ENCODE measurements around the gene KLRD1. TPM values are rescaled to one million over a fixed set of nuclear protein-coding genes. Genes with fewer than 3 reads are reported as not detected.
A peak's percentile ranks its signal among the peaks of the same experiment; 100 is the strongest.
"Not testable (repeated sequence)": the region's sequence is repeated elsewhere in the genome, so short reads cannot be mapped to it uniquely, and the experiment has no call there.

The KLRD1 gene
- total RNA-seq, 1 experiment from 2014 or later, result 0.48 TPM

DNA sequence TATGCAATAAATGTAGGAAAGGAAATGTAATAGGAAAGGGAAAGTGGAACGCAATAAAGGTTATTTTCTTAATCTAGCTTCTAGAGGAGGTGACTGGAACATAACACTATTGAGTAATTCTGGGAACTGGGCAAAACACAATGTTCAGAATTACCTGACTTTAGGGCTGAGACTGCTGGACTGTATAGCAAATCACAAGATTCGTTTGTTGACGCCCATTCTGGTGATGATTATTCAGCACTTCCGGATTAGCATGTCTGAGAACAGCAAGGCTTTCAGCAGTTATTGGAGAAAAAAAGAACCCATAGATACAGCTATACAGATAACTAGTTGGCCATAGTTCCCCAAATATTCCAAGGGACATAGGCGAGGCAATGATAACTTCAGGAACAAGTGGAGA lies 2.3 kb upstream of the KLRD1 start:
- no peaks in the 10 kb centered on the region for H3K27me3 ChIP-seq (ENCODE audit: control insufficient read depth, insufficient read depth, low read length)
- no peak for DNase-seq
- H3K36me3 ChIP-seq (replicated peaks; ENCODE audit: control insufficient read depth, insufficient read depth, low read length), result no peaks in the 10 kb centered on the region
- no peak overlapping the region for H3K4me3 ChIP-seq (ENCODE audit: insufficient read depth, low read depth, low read length)

DNA sequence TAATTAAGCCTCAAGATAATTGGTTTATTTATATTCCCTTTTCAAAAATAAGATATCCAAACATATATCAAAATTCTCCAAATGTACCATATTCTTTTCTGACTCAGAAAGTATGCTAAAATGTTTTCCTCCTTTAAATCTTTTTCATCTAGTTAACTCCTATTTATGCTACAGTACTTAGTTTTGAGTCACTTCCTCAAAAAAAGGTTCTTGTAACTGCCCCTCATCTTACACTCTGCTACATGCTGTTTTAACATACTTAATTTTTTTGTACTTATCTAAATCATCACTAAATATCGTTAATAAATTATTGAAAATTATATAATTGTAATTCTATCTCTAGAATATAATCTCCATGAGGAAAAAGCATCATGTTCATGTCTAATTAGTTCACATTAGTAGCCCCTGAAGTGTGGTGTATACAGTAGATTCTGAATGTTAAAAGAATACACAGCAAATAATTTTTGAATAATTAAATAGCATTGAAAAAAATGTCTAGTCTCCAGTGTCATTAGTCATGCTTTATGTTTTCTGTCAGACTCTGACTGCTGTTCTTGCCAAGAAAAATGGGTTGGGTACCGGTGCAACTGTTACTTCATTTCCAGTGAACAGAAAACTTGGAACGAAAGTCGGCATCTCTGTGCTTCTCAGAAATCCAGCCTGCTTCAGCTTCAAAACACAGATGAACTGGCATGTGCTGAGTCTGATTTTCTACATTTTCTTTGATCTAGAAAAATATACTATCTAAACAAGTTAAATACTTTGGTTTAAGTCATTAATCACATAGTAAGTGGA lies 3.5 kb downstream of the KLRD1 start:
- DNase-seq, result no peak
- Histone ChIP-seq H3K36me3 (replicated peaks; ENCODE audit: control insufficient read depth, insufficient read depth, low read length) (no peaks in the 10 kb centered on the region), H3K27me3 (ENCODE audit: control insufficient read depth, insufficient read depth, low read length) (no peaks in the 10 kb centered on the region), H3K4me3 (ENCODE audit: insufficient read depth, low read depth, low read length) (no peak overlapping the region)

DNA sequence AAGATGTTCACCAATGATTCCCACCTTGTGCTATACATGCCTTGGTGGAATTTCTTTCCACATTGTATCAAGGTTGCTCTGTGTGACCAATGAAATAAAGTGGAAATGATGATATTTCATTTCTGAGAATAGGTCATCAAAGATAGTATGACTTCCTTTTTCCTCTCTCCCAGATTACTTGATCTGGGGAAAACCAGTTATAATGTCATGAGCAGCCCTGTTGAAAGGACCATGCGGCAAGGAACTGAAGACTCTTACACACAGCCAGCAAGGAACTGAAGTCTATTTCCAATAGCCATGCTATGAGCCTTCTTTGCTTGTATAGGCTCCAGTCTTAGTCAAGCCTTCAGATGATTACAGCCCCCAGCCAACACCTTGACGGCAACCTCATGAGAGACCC lies 11.7 kb downstream of the KLRD1 start:
- no peak for DNase-seq
- no peaks in the 10 kb centered on the region for H3K27me3 ChIP-seq (ENCODE audit: control insufficient read depth, insufficient read depth, low read length)
- no peaks in the 10 kb centered on the region for H3K36me3 ChIP-seq (replicated peaks; ENCODE audit: control insufficient read depth, insufficient read depth, low read length)
- H3K4me3 ChIP-seq (ENCODE audit: insufficient read depth, low read depth, low read length), result no peak overlapping the region

DNA sequence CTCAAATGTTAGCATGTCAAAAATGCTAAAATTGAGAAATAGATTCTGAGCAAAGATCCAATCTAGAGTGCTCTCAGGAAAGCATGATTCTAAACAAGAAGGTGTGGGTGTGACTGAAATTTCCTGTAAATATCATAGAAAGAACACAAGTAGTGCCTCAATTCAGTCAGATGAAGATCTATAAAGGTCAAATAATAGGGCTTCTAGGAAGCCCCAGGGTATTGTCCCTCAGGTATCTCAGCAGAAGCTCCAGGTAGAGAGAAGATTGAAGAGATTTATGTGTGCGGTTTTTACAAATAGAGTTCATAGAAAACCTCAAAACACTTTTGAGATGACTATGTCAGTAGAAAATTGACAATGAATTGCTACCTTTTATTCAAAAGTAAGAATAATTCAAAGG lies 13.0 kb downstream of the KLRD1 start:
- DNase-seq, result no peak
- Histone ChIP-seq H3K27me3 (ENCODE audit: control insufficient read depth, insufficient read depth, low read length) (no peaks in the 10 kb centered on the region), H3K36me3 (replicated peaks; ENCODE audit: control insufficient read depth, insufficient read depth, low read length) (no peaks in the 10 kb centered on the region), H3K4me3 (ENCODE audit: insufficient read depth, low read depth, low read length) (no peak overlapping the region)

DNA sequence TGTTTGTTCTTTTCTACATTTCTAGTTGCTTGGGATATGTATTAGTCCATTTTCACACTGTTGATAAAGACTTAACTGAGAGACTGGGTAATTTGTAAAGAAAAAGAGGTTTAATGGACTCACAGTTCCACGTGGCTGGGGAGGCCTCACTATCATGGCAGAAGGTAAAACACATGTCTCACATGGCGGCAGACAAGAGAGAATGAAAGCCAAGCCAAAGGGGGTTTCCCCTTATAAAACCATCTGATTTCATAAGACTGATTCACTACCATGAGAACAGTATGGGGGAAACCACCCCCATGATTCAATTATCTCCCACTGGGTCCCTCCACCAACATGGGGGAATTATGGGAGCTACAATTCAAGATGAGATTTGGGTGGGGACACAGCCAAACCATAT lies 21.0 kb downstream of the KLRD1 start:
- H3K4me3 ChIP-seq (ENCODE audit: insufficient read depth, low read depth, low read length); H3K27me3 ChIP-seq (ENCODE audit: control insufficient read depth, insufficient read depth, low read length); H3K36me3 ChIP-seq (replicated peaks; ENCODE audit: control insufficient read depth, insufficient read depth, low read length); DNase-seq: not testable (repeated sequence)

DNA sequence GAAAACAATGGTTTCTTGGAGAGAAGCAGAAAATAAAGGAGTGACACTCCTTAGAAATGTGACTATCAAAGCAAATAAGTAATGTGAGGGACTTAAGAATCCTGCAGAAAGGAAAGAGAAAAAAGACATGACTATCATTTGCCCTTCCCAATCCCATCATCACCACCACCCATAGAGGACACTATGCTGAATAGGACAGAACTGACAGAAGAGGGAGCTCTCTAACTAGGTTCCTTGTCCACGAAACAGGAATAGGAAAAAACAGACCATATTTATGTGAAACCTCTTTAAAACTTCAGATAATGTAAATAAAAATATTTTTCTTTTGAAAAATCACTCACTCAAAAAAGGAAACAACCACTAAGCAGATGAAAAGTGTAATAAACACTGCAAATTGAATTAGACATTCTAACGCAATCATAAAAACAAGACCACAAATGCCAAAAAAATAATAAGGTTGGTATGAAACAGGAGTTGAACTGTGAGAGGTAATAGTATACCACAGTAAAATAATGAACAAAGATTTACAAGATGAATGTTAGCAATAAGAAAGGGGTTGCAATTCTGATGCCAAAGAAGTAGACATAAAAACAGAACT lies 24.1 kb downstream of the KLRD1 start:
- DNase-seq, result peak; percentile 48
- H3K27me3 ChIP-seq (ENCODE audit: control insufficient read depth, insufficient read depth, low read length), result no peaks in the 10 kb centered on the region
- H3K4me3 ChIP-seq (ENCODE audit: insufficient read depth, low read depth, low read length), result no peak overlapping the region
- H3K36me3 ChIP-seq (replicated peaks; ENCODE audit: control insufficient read depth, insufficient read depth, low read length), result no peaks in the 10 kb centered on the region

DNA sequence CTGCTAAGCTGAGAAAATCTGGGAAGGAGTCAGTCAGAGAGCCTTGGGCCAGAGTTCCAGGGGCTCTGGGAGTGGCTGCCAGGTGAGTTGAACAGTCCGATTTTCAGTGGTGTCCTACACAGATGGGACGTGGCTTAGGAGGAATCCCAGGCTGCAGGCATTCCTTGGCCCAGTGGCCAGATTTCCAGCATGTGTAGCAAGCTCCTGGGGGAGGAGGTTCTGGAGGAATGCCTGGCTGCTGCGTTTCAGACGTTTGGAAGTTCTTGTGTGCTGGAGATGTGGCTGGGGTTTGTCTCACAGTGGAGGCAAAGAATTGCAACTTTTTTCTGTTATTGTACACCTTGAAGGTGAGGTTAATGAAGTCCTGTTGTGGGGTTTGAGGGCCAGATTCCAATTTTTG lies 28.5 kb downstream of the KLRD1 start:
- H3K36me3 ChIP-seq (replicated peaks; ENCODE audit: control insufficient read depth, insufficient read depth, low read length); H3K27me3 ChIP-seq (ENCODE audit: control insufficient read depth, insufficient read depth, low read length); DNase-seq; H3K4me3 ChIP-seq (ENCODE audit: insufficient read depth, low read depth, low read length): not testable (repeated sequence)

DNA sequence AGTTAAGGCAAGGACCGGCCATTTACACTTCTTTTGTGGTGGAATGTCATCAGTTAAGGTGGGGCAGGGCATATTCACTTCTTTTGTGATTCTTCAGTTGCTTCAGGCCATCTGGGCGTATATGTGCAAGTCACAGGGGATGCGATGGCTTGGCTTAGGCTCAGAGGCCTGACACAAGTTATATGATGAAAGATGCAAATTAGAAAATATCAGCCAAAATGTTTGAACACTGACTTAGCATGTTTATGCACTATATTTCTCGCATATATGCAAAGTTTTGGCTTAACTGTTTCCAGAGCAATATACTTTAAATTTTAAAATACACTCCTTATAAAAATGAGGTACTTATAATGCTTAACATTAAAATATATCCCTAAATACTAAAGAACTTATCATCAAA lies 30.8 kb downstream of the KLRD1 start:
- not testable (repeated sequence) for H3K36me3 ChIP-seq (replicated peaks; ENCODE audit: control insufficient read depth, insufficient read depth, low read length); H3K4me3 ChIP-seq (ENCODE audit: insufficient read depth, low read depth, low read length); DNase-seq; H3K27me3 ChIP-seq (ENCODE audit: control insufficient read depth, insufficient read depth, low read length)

DNA sequence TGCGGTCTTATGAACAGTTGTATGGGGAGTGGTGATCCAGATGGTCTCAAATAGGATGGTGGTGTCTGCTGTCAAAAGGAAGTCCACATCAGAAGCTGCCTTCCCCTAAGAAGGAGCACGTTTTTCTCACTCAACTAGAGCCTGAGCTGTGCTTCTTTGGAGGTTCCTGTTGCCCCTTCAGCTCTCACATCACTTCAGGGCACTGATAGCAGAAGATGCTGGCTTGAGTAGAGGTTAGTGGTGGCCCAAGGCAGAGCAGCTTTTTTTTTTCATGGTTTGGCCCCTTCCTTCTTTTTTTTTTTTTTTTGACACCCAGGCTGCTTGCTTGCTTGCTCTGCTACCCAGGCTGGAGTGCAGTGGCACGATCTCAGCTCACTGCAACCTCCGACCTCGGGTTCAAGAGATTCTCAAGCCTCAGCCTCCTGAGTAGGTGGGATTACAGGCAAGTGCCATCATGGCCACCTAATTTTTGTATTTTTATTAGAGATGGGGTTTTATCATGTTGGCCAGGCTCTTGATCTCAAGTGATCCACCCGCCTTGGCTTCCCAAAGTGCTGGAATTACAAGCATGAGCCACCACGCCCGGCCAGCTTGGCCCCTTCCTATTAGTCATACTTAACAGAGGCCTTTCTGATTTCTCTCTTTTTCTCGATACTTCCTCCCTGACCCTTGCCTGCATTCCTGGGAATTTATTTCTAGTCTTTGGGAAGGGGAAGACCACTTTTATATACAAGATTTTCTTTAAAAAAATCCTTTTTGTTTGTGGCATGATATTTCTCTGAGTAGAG lies 31.6 kb downstream of the KLRD1 start:
- Histone ChIP-seq H3K36me3 (replicated peaks; ENCODE audit: control insufficient read depth, insufficient read depth, low read length) (no peaks in the 10 kb centered on the region), H3K27me3 (ENCODE audit: control insufficient read depth, insufficient read depth, low read length) (no peaks in the 10 kb centered on the region), H3K4me3 (ENCODE audit: insufficient read depth, low read depth, low read length) (no peak overlapping the region)
- no peak for DNase-seq

DNA sequence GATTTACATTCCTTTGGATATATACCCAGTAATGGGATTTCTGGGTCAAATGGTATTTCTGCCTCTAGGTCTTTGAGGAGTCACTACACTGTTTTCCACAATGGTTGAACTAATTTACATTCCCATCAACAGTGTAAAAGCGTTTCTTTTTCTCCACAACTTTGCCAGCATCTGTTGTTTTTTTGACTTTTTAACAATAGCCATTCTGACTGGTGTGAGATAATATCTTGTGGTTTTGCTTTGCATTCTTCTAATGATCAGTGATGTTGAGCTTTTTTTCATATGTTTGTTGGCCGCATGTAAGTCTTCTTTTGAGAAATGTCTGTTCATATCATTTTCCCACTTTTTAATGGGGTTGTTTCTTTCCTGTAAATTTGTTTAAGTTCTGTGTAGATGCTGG lies 33.3 kb downstream of the KLRD1 start:
- not testable (repeated sequence) for DNase-seq; H3K36me3 ChIP-seq (replicated peaks; ENCODE audit: control insufficient read depth, insufficient read depth, low read length); H3K27me3 ChIP-seq (ENCODE audit: control insufficient read depth, insufficient read depth, low read length); H3K4me3 ChIP-seq (ENCODE audit: insufficient read depth, low read depth, low read length)

DNA sequence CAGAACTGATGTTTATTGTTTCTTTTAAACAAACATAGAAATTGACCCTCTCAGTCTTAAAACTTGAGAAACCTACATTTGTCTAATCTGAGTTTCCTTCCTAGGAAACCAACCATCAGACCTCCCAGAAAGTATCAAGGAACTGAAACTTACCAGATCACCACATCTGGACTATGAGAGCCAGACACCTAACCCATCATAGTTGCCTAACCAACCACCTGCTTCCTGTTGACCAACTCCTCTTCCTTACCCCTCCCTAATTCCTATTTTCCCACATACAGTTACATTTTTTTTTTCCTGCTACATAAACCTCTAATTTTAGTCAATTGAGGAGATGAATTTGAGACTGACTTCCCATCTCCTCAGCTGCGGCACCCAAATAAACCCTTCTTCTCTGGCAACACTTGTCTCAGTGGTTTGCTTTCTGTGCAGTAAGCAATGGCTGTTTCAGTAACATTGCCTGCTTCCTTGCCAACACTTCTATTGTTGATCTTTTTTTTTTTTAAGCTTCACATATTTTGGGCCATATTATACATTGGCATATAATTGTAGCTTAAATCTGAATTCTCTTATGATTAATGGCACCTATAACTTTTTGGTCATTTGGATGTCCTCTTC lies 34.3 kb downstream of the KLRD1 start:
- H3K27me3 ChIP-seq (ENCODE audit: control insufficient read depth, insufficient read depth, low read length), result no peaks in the 10 kb centered on the region
- no peak overlapping the region for H3K4me3 ChIP-seq (ENCODE audit: insufficient read depth, low read depth, low read length)
- DNase-seq, result no peak
- no peaks in the 10 kb centered on the region for H3K36me3 ChIP-seq (replicated peaks; ENCODE audit: control insufficient read depth, insufficient read depth, low read length)

DNA sequence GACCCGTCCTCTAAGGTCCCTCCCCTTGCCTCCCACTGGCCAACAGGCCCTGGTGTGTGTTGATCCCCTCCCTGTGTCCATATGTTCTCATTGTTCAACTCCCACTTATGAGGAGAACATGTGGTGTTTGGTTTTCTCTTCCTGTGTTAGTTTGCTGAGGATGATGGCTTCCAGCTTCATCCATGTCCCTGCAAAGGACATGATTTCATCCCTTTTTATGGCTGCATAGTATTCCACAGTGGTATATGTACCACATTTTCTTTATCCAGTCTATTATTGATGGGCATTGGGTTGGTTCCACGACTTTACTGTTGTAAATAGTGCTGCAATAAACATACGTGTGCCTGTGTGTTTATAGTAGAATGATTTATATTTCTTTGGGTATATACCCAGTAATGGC lies 43.8 kb downstream of the KLRD1 start:
- H3K27me3 ChIP-seq (ENCODE audit: control insufficient read depth, insufficient read depth, low read length); DNase-seq; H3K4me3 ChIP-seq (ENCODE audit: insufficient read depth, low read depth, low read length); H3K36me3 ChIP-seq (replicated peaks; ENCODE audit: control insufficient read depth, insufficient read depth, low read length): not testable (repeated sequence)

DNA sequence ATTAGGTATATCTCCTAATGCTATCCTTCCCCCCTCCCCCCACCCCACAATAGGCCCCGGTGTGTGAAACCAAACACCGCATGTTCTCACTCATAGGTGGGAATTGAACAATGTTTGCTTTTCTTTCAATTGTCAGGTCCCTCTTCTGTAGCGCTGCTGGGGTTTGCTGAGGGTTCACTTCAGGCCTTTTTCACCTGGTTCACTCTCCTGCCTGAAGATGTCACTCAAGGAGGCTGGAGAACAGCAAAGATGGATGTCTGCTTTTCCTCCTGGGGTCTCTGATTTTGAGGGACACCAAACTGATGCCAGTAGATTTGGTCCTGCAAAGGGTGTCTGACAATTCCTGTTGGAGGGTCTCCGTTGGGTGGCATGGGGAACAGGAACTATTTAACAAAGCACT lies 46.4 kb downstream of the KLRD1 start:
- no peaks in the 10 kb centered on the region for H3K27me3 ChIP-seq (ENCODE audit: control insufficient read depth, insufficient read depth, low read length)
- no peaks in the 10 kb centered on the region for H3K36me3 ChIP-seq (replicated peaks; ENCODE audit: control insufficient read depth, insufficient read depth, low read length)
- no peak overlapping the region for H3K4me3 ChIP-seq (ENCODE audit: insufficient read depth, low read depth, low read length)
- DNase-seq, result no peak

DNA sequence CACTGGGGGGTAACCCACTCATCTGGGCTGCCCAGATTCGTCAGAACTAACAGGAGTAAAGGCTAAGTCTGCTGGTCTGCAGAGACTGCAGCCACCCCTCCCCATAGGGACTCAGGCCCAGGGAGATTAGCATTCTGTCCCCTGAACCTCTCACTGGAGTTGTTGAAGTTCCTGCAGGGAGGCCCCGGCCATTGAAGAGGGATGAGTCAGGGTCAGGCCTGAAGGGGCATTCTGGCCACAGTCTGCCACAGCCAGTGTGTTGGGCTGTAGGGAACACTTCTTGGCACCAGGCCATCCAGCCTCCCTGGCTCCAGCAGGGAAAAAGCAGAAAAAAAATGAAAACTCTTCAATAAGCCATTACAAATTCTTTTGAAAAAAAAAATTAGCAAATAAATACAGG lies 46.8 kb downstream of the KLRD1 start:
- H3K27me3 ChIP-seq (ENCODE audit: control insufficient read depth, insufficient read depth, low read length), result no peaks in the 10 kb centered on the region
- no peak overlapping the region for H3K4me3 ChIP-seq (ENCODE audit: insufficient read depth, low read depth, low read length)
- DNase-seq, result no peak
- no peaks in the 10 kb centered on the region for H3K36me3 ChIP-seq (replicated peaks; ENCODE audit: control insufficient read depth, insufficient read depth, low read length)

DNA sequence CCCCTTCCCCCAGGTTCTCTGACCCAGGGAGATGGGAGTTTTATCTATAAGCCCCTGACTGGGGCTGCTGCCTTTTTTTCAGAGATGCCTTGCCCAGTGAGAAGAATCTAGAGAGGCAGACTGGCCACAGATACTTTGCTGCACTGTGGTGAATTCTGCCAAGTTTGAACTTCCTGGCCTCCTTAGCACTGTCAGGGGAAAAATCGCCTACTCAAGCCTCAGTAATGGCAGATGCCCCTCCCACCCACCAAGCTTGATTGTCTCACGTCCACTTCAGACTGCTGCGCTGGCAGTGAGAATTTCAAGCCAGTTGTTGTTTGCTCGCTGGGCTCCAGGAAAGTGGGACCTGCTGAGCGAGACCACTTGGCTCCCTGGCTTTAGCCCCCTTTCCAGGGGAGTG lies 50.5 kb downstream of the KLRD1 start:
- Histone ChIP-seq H3K36me3 (replicated peaks; ENCODE audit: control insufficient read depth, insufficient read depth, low read length) (no peaks in the 10 kb centered on the region), H3K4me3 (ENCODE audit: insufficient read depth, low read depth, low read length) (no peak overlapping the region), H3K27me3 (ENCODE audit: control insufficient read depth, insufficient read depth, low read length) (no peaks in the 10 kb centered on the region)
- DNase-seq, result no peak

All from H7 (cell line).